Stimulated activated CD4-positive, alpha-beta T cell treated with anti-CD3 and anti-CD28 coated beads, Interleukin-15, amount 100 ng/mL, for 1 hour (primary cell): ENCODE measurements around the gene AURKB.
"Not testable (repeated sequence)": the region's sequence is repeated elsewhere in the genome, so short reads cannot be mapped to it uniquely, and the experiment has no call there.

Experiments used
- DNase-seq, 2 donors: peaks; one replicate each; pipeline ENCODE4 v3.0.0-alpha.2; 2020; ENCODE audit warnings: low read depth in 1 of 2, low spot score in 1 of 2

AURKB gene

GRCh38 chr17:8209907-8210760, at the start of gene AURKB:
Gene AURKB, minus strand, starts transcription at chr17:8210575. Its CDS starts 351 bp downstream, at chr17:8210224.
- DNase-seq, result peak; percentile 73 to 76

GRCh38 chr17:8257801-8258200, 47.4 kb upstream of the AURKB start:
- DNase-seq, result no peak

- DNase-seq, result no peak
Observed at GRCh38 chr17:8256691-8257090, 46.3 kb upstream of the AURKB start.

GRCh38 chr17:8256291-8256690, 45.9 kb upstream of the AURKB start:
- no peak for DNase-seq

- no peak for DNase-seq
Observed at GRCh38 chr17:8255499-8255898, 45.1 kb upstream of the AURKB start.

GRCh38 chr17:8254881-8255280, 44.5 kb upstream of the AURKB start:
- DNase-seq, result no peak

GRCh38 chr17:8253801-8254200, 43.4 kb upstream of the AURKB start:
- no peak for DNase-seq

- not testable (repeated sequence) for DNase-seq
Observed at GRCh38 chr17:8251411-8251810, 41.0 kb upstream of the AURKB start.

- no peak for DNase-seq
Observed at GRCh38 chr17:8249621-8250500, 39.5 kb upstream of the AURKB start.

GRCh38 chr17:8248751-8249607, 38.6 kb upstream of the AURKB start, which contains the start of gene PFAS:
Gene PFAS, plus strand, starts transcription at chr17:8249289. Its CDS starts 4,649 bp downstream, at chr17:8253938.
- DNase-seq, result peak; percentile 86 to 96

GRCh38 chr17:8244768-8245167, 34.4 kb upstream of the AURKB start:
- DNase-seq, result no peak

GRCh38 chr17:8243827-8244226, 33.5 kb upstream of the AURKB start:
- no peak for DNase-seq

GRCh38 chr17:8237886-8238285, 27.5 kb upstream of the AURKB start:
- DNase-seq, result no peak

GRCh38 chr17:8237175-8237574, 26.8 kb upstream of the AURKB start:
- DNase-seq, result no peak

GRCh38 chr17:8235676-8236075, 25.3 kb upstream of the AURKB start:
- no peak for DNase-seq

- no peak for DNase-seq
Observed at GRCh38 chr17:8234361-8235270, 24.2 kb upstream of the AURKB start.

GRCh38 chr17:8231701-8232100, 21.3 kb upstream of the AURKB start:
- DNase-seq, result no peak

GRCh38 chr17:8227238-8227581, 16.8 kb upstream of the AURKB start:
- no peak for DNase-seq

- DNase-seq, result no peak
Observed at GRCh38 chr17:8226536-8227237, 16.3 kb upstream of the AURKB start.
